Gastroesophageal sphincter (tissue), 3 donors: ENCODE results near the gene XKR7.

Experiments used
- CTCF ChIP-seq, 4 experiments: fragments of 200-600 bp in 2 of 4; fragments of 450-650 bp in 2 of 4; sonication (generic) in 1 of 4; IDR thresholded peaks; one replicate each; pipeline ENCODE4 v1.5.1; 2017 to 2019; ENCODE audit warnings: antibody characterized with exemption in 4 of 4, mild to moderate bottlenecking in 2 of 4, moderate library complexity in 2 of 4
- POLR2A ChIP-seq, 2 donors: fragments of 450-650 bp; IDR thresholded peaks; one replicate each; pipeline ENCODE4 v1.6.1; 2017; ENCODE audit warnings: antibody characterized with exemption in 2 of 2, mild to moderate bottlenecking in 2 of 2, moderate library complexity in 1 of 2
- POLR2AphosphoS5 ChIP-seq: sonication (generic); formaldehyde crosslinking; IDR thresholded peaks from one replicate; pipeline ENCODE4 v1.6.1; 2017; ENCODE audit warnings: antibody characterized with exemption

- TF ChIP-seq CTCF (IDR thresholded peaks at IDR 0.05), result no peak
- TF ChIP-seq POLR2AphosphoS5, result no peak
- TF ChIP-seq POLR2A (IDR thresholded peaks at IDR 0.05), result no peak
Measured at GRCh38 chr20:32024683-32025295, 56.8 kb downstream of the XKR7 start.
